NCI-H2081 treated with DMSO at 0.1 percent for 48 hours (cell line): Measurements from ENCODE around the gene NRTN.
"Not testable (repeated sequence)": the region's sequence is repeated elsewhere in the genome, so short reads cannot be mapped to it uniquely, and the experiment has no call there.

ENCODE experiments used
- DNase-seq: peaks from one replicate; lab custom pipeline; 2025; lab: John Stamatoyannopoulos, UW

Gene NRTN

DNA sequence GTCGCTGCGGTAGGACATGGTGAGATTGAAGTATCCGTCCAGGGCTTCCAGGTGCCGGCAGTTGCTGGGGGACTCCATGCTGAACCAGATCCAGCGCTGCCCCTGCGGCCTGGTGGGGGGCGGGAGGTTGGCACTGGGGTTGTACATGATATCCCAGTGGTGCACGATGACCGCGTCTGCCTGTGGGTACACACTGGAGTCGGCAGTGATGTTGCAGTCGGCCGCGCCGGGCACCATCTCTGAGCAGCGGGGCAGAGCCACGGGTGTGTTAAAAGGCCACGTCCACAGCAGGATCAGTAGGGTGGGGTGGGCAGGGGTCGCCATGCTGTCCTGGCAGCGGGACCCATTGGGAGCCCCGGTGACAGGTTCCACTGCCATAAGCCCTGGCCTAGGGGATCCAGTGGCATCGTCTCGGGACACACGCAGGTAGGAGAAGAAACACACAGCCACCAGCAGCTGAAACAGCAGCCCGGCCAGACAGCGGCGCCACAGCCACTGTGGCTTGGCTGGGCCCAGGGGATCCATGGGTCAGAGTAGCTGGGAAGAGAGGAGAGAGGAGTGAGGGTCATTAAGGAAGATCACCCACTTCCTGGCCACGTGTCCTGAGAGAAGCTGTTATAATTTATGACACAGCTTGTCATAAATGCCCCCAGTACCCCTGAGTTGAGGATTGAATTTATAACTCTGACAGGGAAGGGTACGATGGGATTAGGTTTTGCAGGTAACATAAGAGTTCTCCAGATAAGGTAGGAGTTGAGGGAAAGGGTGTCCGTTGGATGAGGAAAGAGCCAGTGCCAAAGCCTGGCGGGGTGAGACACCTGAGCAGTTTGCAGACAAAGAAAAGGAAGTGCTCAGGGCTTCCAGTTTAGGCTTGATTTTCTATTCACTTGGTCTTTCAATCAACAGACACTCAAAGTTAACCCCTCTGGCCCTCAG lies 62.6 kb downstream of the NRTN start:
- DNase-seq: no peak

DNA sequence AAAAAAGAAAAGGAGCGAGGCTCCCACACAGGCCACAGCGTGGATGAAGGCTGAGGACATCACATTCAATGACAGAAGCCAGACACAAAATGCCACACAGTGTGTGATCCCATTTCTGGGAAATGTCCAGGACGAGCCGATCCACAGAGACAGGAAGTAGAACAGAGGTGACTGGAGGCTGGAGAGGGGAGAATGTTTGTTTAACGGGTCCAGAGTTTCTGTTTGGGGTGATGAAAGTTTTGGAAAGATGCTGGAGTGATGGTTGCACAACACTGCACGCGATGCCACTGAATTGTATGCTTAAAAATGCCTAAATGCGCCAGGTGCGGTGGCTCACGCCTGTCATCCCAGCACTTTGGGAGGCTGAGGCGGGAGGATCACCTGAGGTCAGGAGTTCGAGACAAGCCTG lies 66.1 kb downstream of the NRTN start:
- DNase-seq: no peak

DNA sequence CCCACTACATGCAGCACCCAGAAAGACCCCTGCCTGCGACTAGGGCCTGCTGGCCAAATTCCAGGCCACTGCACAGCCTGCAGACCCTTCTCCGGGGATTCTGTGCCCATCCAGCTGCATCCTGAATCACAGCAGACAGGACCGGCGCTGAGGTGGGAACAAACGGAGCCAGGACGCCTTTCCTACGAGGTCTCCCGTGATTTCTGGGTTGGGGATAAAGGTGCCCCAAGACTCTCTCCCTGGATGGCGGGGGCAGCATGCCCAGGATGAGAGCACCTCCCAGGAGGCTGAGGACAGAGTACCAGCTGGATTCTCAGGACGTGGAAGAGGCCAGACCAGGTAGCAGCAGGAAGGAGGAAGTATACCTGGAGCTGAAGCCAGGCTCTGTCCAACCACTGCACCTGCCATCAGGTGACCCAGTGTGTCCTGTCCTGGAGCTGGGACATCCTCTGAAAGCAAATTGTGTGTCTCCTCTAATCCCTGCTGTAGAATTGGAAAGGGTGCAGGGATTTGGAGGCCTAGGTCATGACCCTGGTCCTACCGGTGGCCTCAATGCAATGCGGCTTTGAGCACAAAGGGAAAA lies 68.8 kb downstream of the NRTN start:
- DNase-seq: no peak

DNA sequence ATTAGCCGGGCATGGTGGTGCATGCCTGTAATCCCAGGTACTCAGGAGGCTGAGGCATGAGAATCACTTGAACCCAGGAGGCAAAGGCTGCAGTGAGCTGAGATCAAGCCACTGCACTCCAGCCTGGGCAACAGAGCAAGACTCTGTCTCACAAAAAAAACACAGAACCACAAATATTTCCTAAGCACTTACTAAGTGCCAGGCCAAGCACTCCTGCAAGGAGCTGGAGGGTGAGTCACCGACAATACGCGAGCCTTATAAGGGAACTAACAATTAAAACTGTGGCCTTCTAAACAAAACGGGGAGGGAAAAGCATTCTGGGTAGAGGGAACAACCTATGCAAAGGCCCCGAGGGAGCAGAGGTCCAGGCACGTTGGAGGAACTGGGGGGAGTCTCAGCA lies 69.6 kb downstream of the NRTN start:
- not testable (repeated sequence) for DNase-seq

DNA sequence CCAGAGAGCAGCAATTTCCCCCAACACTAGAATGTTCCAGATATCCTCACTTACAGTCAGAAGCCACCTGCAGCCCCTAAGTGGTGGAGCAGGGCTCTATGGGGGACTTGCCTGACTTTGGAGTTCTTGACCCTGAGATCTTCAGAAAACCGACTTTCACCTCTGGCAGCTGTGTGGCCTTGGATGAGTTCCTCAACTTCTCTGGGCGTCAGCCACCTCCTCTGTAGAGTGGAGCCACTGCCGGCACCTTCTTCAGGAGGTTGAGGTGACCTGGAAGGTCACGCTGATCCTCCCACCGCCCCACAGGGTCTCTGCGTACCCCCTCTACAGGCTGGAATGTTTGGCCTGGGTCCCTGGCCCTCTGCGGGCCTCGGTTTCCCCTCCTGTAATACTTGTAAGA lies 72.6 kb downstream of the NRTN start:
- no peak for DNase-seq

DNA sequence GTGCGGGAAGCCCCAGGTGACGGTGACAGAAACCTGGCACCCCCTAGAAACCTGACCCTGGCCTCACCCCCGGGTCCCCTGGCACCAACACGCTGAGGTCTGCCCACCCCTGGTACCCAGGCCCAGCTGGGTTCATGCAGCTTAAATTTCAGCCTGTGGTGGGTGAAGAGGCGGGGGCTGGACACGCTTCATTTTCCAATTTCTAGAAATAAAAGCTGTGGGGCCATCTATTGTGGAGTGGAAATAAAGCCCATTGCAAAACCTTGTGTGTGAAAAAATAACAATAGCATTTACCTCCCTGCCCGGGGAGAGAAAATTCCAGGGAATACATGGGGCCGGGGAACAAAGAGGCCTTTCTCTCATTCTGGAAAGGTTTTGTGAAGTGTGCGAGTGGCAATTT lies 73.0 kb downstream of the NRTN start:
- no peak for DNase-seq
